ENCODE measurements around the gene C12orf57. TPM values are rescaled to one million over a fixed set of nuclear protein-coding genes. Genes with fewer than 3 reads are reported as not detected.
A peak's percentile ranks its signal among the peaks of the same experiment; 100 is the strongest.

C12orf57 gene
- total RNA-seq, 2 experiments from 2014 or later: 305 to 311 TPM

DNA sequence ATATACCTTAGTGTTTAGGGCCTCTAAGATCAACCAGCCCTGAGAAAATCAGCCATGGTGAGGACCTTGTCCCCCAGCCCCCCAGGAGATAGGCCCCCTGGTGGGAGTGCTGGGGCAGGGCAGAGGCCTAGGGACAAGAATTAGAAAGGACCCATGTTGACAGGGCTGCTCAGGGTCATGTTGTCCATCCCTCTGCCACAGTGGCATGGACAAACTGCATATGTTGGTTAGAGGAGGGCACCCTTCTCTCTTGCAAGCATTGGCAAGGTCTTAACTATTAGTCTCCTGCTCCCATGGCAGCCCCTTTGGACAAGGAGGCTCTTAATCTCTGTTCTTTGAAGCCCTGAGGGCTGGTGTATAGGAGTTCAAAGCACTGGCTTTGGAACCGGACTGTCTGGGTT is 6.6 kb downstream of the C12orf57 start:
- Mint-ChIP-seq H3K27ac (peak overlapping the region; percentile 97), H3K4me1 (ENCODE audit: low read depth) (peaks cover 89% of the 10 kb centered on the region), H3K27me3 (no peaks in the 10 kb centered on the region), H3K4me3 (peak overlapping the region; percentile 100), H3K9me3 (no peaks in the 10 kb centered on the region), H3K36me3 (ENCODE audit: low read depth) (peaks cover 44% of the 10 kb centered on the region)
- intact Hi-C loops (cut with DNase I, micrococcal nuclease): loop anchor here in 1 of 2 experiments (5.0 kb wide), 1 partner anchor 98 kb away; the partner anchor contains the start of genes CDCA3 and USP5
- ChIA-PET POLR2A (interaction anchor here (1.0 to 11.6 kb wide), 5 partner anchors 9 to 78 kb away, joined by 3 to 963 read pairs (median 10); partner anchors contain the start of genes ATN1, PTPN6 and SPSB2), CTCF (interaction anchor here (1.0 to 10.8 kb wide), 4 partner anchors 10 to 159 kb away, joined by 3 to 324 read pairs (median 4); partner anchors contain the start of gene C1RL)
- TF ChIP-seq, protein P1, sequence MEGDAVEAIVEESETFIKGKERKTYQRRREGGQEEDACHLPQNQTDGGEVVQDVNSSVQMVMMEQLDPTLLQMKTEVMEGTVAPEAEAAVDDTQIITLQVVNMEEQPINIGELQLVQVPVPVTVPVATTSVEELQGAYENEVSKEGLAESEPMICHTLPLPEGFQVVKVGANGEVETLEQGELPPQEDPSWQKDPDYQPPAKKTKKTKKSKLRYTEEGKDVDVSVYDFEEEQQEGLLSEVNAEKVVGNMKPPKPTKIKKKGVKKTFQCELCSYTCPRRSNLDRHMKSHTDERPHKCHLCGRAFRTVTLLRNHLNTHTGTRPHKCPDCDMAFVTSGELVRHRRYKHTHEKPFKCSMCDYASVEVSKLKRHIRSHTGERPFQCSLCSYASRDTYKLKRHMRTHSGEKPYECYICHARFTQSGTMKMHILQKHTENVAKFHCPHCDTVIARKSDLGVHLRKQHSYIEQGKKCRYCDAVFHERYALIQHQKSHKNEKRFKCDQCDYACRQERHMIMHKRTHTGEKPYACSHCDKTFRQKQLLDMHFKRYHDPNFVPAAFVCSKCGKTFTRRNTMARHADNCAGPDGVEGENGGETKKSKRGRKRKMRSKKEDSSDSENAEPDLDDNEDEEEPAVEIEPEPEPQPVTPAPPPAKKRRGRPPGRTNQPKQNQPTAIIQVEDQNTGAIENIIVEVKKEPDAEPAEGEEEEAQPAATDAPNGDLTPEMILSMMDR (IDR thresholded peaks at IDR 0.05): peak; percentile 40
- peaks cover 94% of the 10 kb centered on the region for H3K4me1 ChIP-seq (ENCODE audit: insufficient read depth, low read length)
- no peaks in the 10 kb centered on the region for H3K27me3 ChIP-seq (ENCODE audit: control insufficient read depth in 1 of 2, insufficient read depth in 2 of 2, low read length in 2 of 2)
- H3K27ac ChIP-seq (ENCODE audit: low read depth in 1 of 2, low read length in 2 of 2): peak overlapping the region; percentile 80 to 96
- DNase-seq: peak in 3 of 14 experiments; percentile 48 to 71 (median 66)
- peak overlapping the region; percentile 98 for H3K4me3 ChIP-seq (ENCODE audit: low read length)
- no peaks in the 10 kb centered on the region for H3K9me3 ChIP-seq (ENCODE audit: control insufficient read depth in 1 of 2, insufficient read depth in 1 of 2, low read length in 2 of 2)
- H3K36me3 ChIP-seq (ENCODE audit: insufficient read depth, low read length): peaks cover 34% of the 10 kb centered on the region
- ATAC-seq (ENCODE audit: poor library complexity): peak; percentile 6

DNA sequence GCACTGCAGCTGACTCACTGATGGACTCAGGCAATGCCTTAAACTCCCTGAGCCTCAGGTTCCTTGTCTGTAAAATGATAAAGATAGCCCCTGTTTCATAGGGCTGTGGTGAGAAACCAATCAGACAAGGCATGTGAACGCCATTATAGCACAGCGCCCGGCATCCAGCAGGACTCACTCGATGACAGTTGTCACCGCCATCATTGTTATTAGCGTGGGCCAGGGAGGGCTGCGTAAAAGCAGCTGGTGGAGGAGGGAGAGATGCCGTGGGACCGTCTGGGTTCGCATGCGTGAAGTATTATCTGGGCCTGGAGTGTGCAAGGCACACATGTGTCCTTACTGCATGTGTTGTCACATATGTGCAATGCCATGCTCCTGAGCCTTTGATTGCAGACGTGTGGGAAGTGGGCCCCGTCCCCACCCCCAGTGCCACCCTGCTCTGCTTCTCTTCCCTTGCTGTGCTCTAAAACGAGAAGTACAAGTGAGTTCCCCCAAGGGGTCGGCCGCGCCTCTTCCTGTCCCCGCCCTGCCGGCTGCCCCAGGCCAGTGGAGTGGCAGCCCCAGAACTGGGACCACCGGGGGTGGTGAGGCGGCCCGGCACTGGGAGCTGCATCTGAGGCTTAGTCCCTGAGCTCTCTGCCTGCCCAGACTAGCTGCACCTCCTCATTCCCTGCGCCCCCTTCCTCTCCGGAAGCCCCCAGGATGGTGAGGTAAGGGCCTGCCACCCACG is 7.2 kb downstream of the C12orf57 start, which contains the start of gene PTPN6:
Gene PTPN6, plus strand, starts transcription at position 546 of the 730 bp plus-strand sequence. Its CDS starts 157 bp downstream, at position 703.
- Histone ChIP-seq H3K4me1 (ENCODE audit: insufficient read depth, low read length) (peaks cover 94% of the 10 kb centered on the region), H3K4me3 (ENCODE audit: low read length) (peak within 1 kb of the TSS; percentile 98), H3K27ac (ENCODE audit: low read depth in 1 of 2, low read length in 2 of 2) (peak within 1 kb of the TSS; percentile 80 to 96), H3K36me3 (ENCODE audit: insufficient read depth, low read length) (peaks cover 34% of the 10 kb centered on the region), H3K27me3 (ENCODE audit: control insufficient read depth in 1 of 2, insufficient read depth in 2 of 2, low read length in 2 of 2) (no peaks in the 10 kb centered on the region), H3K9me3 (ENCODE audit: control insufficient read depth in 1 of 2, insufficient read depth in 1 of 2, low read length in 2 of 2) (no peaks in the 10 kb centered on the region)
- no peaks in the 10 kb centered on the region for H3K27me3 Mint-ChIP-seq
- ATAC-seq (ENCODE audit: poor library complexity): peak; percentile 30
- H3K4me3 Mint-ChIP-seq: peak within 1 kb of the TSS; percentile 100
- peak in 11 of 14 experiments; percentile 45 to 86 (median 66) for DNase-seq
- peaks cover 50% of the 10 kb centered on the region for H3K36me3 Mint-ChIP-seq (ENCODE audit: low read depth)
- ChIA-PET CTCF (interaction anchor here (2.0 to 10.8 kb wide), 2 partner anchors 10 to 13 kb away, joined by 5 to 324 read pairs; no protein-coding TSS in a partner anchor), POLR2A (interaction anchor here (0.6 to 16.4 kb wide), 8 partner anchors 3 to 227 kb away, joined by 3 to 963 read pairs (median 7); partner anchors contain the start of genes ATN1, C12orf57, COPS7A and LRRC23)
- H3K4me1 Mint-ChIP-seq (ENCODE audit: low read depth): peaks cover 89% of the 10 kb centered on the region
- H3K27ac Mint-ChIP-seq: peak within 1 kb of the TSS; percentile 97
- TF ChIP-seq, protein P1 (IDR thresholded peaks at IDR 0.05): no peak
- no peaks in the 10 kb centered on the region for H3K9me3 Mint-ChIP-seq
- intact Hi-C loops (cut with DNase I, micrococcal nuclease): loop anchor here in 1 of 2 experiments (5.0 kb wide), 1 partner anchor 99 kb away; the partner anchor contains the start of genes CDCA3 and USP5

DNA sequence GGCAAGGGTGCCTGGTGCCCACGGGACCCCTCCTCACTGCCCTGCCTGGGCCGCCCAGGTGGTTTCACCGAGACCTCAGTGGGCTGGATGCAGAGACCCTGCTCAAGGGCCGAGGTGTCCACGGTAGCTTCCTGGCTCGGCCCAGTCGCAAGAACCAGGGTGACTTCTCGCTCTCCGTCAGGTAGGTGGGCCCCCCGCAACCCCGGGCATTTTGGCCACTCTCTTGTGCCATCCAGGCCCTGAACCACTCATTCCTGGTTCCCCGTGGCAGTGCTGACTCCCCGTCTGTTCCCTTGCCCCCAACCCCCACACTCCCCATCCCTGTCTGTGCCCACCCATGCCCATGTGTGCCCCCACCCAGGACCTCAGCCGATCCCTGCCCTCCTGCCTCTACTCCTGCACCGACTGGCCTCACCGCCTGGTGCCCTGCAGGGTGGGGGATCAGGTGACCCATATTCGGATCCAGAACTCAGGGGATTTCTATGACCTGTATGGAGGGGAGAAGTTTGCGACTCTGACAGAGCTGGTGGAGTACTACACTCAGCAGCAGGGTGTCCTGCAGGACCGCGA is 7.8 kb downstream of the C12orf57 start:
- H3K27me3 Mint-ChIP-seq: no peaks in the 10 kb centered on the region
- intact Hi-C loops (cut with DNase I, micrococcal nuclease): loop anchor here in 1 of 2 experiments (1.0 to 5.0 kb wide), 2 partner anchors 7 to 99 kb away; partner anchors contain the start of genes C12orf57, CDCA3 and USP5
- H3K36me3 Mint-ChIP-seq (ENCODE audit: low read depth): peaks cover 57% of the 10 kb centered on the region
- POLR2A ChIA-PET: interaction anchor here (0.6 to 16.4 kb wide), 9 partner anchors 4 to 228 kb away, joined by 3 to 963 read pairs (median 4); partner anchors contain the start of genes C12orf57, COPS7A, LRRC23 and PTPN6
- Histone ChIP-seq H3K27me3 (ENCODE audit: control insufficient read depth in 1 of 2, insufficient read depth in 2 of 2, low read length in 2 of 2) (no peaks in the 10 kb centered on the region), H3K4me3 (ENCODE audit: low read length) (peak overlapping the region; percentile 98), H3K4me1 (ENCODE audit: insufficient read depth, low read length) (peaks cover 94% of the 10 kb centered on the region), H3K9me3 (ENCODE audit: control insufficient read depth in 1 of 2, insufficient read depth in 1 of 2, low read length in 2 of 2) (no peaks in the 10 kb centered on the region), H3K36me3 (ENCODE audit: insufficient read depth, low read length) (peaks cover 39% of the 10 kb centered on the region), H3K27ac (ENCODE audit: low read depth in 1 of 2, low read length in 2 of 2) (peak overlapping the region; percentile 80 to 96)
- TF ChIP-seq, protein P1 (IDR thresholded peaks at IDR 0.05): no peak
- peak overlapping the region; percentile 100 for H3K4me3 Mint-ChIP-seq
- ATAC-seq (ENCODE audit: poor library complexity): peak; percentile 30
- H3K9me3 Mint-ChIP-seq: no peaks in the 10 kb centered on the region
- peak overlapping the region; percentile 97 for H3K27ac Mint-ChIP-seq
- peaks cover 90% of the 10 kb centered on the region for H3K4me1 Mint-ChIP-seq (ENCODE audit: low read depth)
- DNase-seq: peak in 5 of 14 experiments; percentile 42 to 77 (median 51)
- CTCF ChIA-PET: interaction anchor here (0.6 to 10.8 kb wide), 4 partner anchors 9 to 79 kb away, joined by 3 to 324 read pairs (median 4); partner anchors contain the start of gene SPSB2

Data from CD4-positive, alpha-beta T cell (primary cell).